Adrenal gland (tissue), 5 donors: Measurements from ENCODE around the gene SPATC1L.

Experiments used
- POLR2A ChIP-seq, 2 donors: fragments of 450-650 bp; IDR thresholded peaks; one replicate each; pipeline ENCODE4 v1.6.1; 2017; ENCODE audit warnings: antibody characterized with exemption in 2 of 2, mild to moderate bottlenecking in 2 of 2, moderate library complexity in 1 of 2
- TF ChIP-seq, protein P1 (sequence below), 6 experiments: fragments of 450-650 bp in 4 of 6; fragments of 200-600 bp in 2 of 6; sonication (generic) in 1 of 6; IDR thresholded peaks; 1 replicate in 5 of 6; 2 replicates in 1 of 6; pipeline versions ENCODE4 v1.5.1 to v1.8.0; 2016 to 2021; ENCODE audit warnings: antibody characterized with exemption in 6 of 6, mild to moderate bottlenecking in 2 of 6, moderate library complexity in 1 of 6
- donor health status: DM: no; HTN: no; CAD: no.

DNA sequence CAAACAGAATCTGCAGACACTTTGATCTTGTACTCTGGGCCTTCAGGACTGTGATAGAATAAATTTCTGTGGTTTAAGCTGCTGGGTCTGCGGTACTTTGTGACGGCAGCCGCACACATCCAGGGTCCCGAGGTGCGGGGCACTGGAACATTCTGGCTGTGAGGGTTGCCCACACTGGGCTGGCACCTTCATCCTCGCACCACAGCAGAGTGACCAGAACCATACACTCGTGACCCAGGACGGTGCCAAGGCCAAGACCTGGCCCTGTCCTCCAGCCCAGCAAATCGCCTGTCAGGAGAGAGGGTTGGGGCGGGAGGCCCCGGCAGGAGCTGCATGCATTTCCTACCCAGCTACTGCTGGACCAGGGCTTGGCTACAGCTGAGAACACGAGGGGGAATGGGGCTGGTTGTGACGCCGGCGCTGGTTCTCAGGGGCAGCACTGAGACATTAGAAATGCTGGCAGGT is 26.2 kb downstream of the SPATC1L start:
- TF ChIP-seq, protein P1, sequence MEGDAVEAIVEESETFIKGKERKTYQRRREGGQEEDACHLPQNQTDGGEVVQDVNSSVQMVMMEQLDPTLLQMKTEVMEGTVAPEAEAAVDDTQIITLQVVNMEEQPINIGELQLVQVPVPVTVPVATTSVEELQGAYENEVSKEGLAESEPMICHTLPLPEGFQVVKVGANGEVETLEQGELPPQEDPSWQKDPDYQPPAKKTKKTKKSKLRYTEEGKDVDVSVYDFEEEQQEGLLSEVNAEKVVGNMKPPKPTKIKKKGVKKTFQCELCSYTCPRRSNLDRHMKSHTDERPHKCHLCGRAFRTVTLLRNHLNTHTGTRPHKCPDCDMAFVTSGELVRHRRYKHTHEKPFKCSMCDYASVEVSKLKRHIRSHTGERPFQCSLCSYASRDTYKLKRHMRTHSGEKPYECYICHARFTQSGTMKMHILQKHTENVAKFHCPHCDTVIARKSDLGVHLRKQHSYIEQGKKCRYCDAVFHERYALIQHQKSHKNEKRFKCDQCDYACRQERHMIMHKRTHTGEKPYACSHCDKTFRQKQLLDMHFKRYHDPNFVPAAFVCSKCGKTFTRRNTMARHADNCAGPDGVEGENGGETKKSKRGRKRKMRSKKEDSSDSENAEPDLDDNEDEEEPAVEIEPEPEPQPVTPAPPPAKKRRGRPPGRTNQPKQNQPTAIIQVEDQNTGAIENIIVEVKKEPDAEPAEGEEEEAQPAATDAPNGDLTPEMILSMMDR (IDR thresholded peaks at IDR 0.05), result no peak
- no peak for TF ChIP-seq POLR2A (IDR thresholded peaks at IDR 0.05)
